NCI-H2081 treated with DMSO at 0.1 percent for 48 hours (cell line): ENCODE measurements around the gene SLC25A24.
"Not testable (repeated sequence)": the region's sequence is repeated elsewhere in the genome, so short reads cannot be mapped to it uniquely, and the experiment has no call there.

Source experiments
- DNase-seq: peaks from one replicate; lab custom pipeline; 2025; lab: John Stamatoyannopoulos, UW

Gene SLC25A24

DNA sequence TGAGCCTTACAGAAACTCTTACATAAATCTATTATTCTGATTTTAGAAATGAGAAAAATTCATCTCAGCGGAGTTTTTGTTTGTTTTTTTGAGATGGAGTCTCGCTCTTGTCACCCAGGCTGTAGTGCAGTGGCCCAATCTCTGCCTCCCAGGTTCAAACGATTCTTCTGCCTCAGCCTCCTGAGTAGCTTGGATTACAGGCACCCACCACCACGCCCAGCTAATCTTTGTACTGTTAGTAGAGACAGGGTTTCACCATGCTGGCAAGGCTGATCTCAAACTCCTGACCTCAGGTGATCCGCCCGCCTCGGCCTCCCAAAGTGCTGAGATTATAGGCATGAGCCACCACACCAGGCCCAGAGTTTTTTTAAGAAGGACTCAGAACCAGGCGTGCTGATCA, 60.6 kb downstream of the SLC25A24 start:
- DNase-seq: not testable (repeated sequence)

- not testable (repeated sequence) for DNase-seq
Measured at GRCh38 chr1:108133148-108133547, 67.0 kb downstream of the SLC25A24 start.

GRCh38 chr1:108132367-108132766, 67.8 kb downstream of the SLC25A24 start:
- DNase-seq: not testable (repeated sequence)

GRCh38 chr1:108131281-108131680, 68.9 kb downstream of the SLC25A24 start:
- not testable (repeated sequence) for DNase-seq

- no peak for DNase-seq
Measured at GRCh38 chr1:108130794-108131193, 69.3 kb downstream of the SLC25A24 start.

GRCh38 chr1:108129999-108130398, 70.1 kb downstream of the SLC25A24 start:
- DNase-seq: no peak

DNA sequence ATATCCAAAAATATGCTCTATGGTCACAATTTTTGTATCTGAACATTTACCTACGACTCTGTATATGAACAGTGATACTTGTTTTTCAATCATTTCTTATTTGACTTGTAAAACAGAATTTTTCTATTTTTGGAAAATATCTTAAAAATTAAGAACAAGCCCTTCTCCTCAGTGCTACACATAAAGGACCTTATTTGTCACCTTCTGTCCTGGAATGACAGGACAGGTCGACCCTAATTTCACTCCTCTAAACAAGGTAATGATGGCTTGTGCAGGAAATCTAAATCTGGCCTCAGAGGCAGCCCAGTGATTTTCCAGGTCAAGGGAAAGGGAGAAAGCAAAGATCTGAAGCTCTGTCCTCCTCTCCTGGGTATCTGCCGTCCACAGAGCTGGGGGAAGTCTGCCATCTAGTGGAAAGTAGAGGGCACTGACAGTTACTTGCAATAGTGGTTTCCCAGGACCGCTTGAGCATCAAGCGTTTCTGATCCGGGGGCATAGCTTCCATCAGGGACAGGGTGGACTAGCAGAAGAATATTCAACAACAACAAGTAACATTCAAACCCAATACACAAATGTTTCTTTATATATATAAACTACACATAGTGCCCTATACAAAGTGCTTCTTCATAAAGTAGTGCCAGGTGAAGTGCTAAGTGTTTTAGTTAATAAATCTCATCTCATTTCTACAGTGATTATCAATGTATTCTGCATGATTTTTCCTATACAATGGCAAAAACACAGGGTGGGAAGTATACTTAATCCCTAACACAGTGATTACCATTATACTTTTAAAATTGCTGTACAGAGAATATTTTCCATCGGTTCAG, 74.6 kb downstream of the SLC25A24 start:
- peak; percentile 10 for DNase-seq

DNA sequence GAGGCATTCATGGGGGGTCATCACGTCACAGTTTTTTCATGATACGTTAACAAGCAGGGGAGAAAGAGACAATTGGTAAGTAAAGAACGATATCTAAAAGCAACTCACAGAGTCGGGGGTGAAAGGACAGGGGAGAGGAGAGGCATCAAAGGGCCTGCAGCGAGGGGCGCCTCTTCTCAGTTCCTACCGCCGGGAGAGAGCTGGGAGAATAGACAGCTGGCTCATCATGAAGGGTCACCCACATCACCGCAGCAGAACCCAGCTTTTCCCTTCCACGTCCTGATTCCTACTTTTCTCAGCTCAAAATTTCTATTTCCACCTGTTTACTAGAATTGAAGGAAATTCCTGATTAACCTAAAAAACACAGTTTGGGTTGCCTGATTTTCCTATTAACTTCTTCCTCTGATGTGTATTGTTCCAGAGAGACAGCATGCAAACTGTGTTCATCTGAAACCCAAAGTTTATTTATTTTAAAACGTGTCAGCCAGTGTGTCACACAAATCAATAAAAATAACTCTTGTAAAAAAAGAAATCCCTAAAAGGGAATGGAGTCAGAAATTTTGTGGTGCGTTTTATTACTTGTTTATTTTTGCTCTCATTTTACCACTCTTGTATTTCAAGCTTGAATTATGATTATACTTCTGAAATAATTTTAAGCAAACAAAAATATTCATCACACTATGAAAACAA, 75.4 kb downstream of the SLC25A24 start:
- DNase-seq: no peak

GRCh38 chr1:108124023-108124422, 76.1 kb downstream of the SLC25A24 start:
- DNase-seq: no peak

DNA sequence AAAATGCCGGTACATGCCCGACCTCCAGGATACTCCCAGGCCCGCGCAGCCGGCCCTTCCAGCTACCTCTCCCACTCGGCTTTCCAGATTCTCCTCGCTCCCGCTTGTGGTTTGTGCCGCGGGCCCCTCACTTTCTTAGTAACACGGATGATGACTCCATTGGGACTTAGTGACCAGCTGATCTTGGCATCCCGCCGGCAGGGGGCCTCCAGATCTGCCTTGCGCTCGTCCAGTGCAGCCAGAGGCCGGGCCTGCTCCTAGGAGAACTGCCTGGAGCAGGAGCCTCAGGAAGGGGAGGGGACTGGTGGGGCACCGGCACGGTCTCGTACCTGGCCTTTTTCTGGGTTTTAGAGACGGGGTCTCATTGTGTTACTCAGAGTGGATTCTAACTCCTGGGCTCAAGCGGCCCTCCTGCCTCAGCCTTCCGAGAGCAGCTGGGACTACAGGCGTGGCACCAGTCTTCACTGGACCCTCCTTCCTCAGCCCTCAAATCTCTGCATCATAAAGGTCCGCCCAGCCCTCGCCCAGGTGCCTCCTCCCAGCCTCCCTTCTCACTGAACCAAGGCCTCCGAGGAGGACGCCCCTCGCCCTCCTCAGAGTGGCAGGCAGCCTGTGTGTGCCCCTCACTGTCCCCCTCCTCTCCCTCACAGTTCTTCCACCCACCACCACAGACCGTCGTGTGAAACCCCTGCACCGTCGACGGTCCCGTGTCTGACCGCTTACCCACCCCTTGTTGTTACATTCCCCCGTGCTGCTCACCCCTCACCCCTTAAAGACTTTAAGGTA, 78.6 kb downstream of the SLC25A24 start:
- no peak for DNase-seq

DNA sequence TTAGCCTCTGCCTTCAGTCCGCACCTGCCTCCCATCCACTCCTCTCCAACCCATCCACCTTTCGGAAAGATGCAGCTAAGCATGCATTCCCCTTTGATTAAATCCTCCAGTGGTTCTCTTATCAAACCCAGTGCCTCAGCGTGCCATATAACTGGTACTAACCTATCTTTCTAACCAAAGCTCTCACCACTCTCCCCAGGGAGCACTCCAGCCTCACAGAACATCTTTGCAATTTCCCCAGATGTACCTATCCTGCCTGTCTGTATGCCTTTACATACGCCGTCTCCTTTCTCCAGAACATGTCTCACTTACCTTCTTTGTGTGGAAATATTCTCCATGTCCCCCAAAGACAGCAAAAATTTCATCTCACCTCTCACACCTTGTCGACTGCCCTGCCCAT, 80.0 kb downstream of the SLC25A24 start:
- DNase-seq: no peak

DNA sequence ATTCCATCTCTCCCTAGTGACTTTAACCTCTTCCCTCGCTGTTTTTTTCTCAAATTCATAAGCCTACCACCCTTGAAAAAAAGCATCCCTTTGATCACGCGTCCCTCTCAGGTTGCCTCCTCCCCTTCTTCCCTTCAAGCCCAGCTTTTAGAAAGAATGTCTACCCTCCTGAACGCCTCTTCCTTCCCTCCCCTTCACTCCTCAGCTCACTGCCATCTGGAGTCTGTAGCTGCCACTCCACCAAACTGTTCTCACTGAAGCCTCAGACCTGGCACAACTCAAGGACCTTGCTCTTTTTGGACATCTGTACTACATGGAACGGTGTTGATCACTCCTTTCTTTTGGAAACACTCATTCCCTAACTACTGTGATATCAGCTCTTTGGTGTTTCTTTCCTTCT, 80.6 kb downstream of the SLC25A24 start:
- no peak for DNase-seq

DNA sequence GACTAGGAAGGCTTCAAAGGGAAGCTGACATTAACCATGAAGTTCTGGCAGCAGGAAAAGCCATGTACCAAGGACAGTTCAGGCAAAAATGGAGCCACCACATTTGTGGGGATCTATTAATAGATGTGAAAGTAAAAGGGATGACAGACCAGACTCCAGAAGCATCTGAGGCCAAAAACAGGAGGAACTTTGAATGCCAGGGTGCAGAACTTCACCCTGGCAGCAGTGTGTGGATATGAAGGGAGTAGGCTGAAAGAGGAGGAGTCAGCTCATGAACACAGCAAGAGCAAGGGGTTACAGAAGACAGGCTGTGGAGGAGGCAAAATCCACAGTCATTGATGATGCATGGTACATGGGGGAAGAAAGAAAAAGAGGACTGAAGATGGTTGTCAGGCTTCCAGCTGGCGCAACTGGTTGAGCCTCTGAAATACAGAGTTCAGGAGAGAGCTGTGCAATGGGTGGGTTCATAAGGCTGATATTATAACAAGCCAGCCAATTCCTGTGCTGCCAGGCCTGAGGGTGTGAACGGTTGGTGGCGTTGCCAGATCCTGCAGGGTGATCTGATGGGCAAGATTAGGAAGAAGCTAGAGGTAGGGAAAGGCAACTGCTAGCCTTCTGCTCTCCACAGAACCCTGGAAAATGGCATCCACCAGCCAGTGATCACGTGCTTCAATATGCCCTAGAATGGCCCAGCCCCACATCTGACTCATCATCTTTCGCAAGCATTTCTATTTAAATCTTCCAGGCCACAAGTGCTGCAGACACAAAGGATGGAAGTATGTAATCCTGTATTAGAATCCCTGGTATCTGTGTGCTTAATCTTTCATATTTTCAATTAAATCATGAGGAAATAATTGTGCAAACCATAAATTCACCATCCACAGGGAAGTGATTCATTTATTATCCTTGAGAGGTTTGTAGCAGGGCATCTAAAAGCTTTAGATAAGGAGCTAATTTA, 81.9 kb downstream of the SLC25A24 start:
- DNase-seq: no peak

- no peak for DNase-seq
Measured at GRCh38 chr1:108117237-108117636, 82.9 kb downstream of the SLC25A24 start.

DNA sequence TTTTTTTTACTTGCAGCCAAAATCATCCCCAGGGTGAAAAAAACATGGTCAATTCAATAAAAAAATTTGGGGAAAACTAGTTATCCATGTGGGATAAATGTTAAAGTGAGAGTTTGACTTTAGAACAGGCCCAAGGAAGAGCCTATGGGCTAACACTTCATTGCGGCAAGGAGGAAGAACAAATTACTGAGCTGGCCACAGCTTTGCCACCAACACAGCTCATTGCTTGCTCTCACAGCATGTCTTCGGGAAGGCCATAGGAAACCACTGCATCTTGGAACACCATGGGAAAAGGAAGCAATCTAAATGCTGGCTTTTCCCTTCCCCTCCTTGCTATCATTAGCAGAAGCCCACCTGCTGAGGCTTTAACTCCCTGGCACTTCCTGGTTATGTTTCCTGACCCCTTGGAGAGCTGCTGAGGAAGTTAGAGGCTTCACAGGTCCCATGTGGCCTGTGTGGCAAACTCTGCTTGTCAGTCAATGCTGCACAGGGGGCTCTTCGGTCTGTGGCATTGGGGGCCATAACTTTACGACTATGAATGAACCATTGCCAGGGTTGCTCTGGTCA, 86.0 kb downstream of the SLC25A24 start:
- no peak for DNase-seq

DNA sequence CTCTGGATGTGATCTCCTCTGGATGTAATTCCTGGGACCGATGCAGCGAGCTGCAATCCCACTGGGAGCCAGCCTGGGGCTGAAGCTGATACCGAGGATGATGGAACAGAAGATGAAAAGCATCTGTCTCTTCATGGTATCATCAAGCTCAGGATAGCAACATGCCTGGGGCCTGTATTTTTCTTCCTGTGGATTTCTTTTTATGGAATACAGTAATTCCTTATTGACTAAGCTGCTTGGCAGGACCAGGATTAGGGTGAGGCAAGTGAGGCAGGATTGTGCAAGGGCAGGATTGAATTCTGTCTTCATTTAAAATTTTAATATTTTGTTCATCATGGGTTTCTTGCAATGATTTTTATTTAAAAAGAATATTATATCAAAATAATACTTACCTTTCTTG, 86.6 kb downstream of the SLC25A24 start:
- DNase-seq: no peak

DNA sequence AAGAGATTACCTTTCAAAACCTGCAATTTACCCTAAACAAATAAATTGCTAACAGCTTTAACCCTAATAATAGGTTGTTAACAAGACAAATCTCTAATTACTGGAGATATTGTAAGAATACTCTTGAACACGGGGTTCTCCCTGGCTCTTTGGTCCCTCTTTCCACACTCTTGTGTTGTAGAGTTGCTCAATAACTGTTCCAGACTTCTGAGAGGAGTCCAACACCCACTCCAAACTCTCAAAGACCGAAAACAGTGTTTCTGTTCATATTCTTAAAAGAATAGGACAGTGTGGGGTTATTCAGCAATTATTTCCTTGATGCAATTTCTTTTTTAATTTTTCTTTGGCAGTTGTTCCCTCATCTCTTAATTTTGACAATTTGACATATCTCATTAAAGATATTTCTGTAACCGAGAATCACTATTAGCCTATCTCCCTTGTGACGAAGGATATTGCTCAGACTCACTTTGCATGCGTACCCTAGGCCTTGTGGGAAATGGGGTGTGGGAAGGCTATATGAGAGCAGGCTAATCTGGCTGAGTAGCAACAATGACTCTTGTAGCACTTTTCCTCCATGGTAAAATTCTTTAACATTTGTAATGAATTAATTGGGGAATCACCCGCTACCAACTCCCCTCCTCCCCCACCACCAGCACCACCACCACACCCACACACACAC, 90.7 kb downstream of the SLC25A24 start:
- DNase-seq: no peak

- DNase-seq: no peak
Measured at GRCh38 chr1:108108119-108108518, 92.0 kb downstream of the SLC25A24 start.

- no peak for DNase-seq
Measured at GRCh38 chr1:108107658-108108057, 92.5 kb downstream of the SLC25A24 start.

DNA sequence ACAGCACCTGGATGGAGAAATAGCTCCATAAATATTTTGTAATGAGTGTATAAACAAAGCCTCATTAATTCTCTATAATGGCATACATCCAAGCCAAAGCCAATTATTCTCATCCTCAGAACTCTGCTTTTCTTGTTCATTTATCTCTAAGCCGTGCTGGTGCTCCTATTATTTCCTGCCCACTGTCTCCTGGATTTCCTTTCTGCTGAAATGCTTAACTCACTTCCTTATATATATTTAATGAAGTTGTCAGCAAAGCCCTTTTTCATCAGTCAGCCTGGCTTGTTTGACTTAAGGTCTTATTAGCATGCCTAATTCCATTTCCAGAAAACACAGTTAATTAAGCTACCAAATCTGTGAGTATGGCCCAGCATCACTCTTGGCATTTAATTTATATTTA, 93.4 kb downstream of the SLC25A24 start:
- no peak for DNase-seq

- DNase-seq: no peak
Measured at GRCh38 chr1:108100148-108100547, 100.0 kb downstream of the SLC25A24 start.
